CD4-positive, alpha-beta T cell treated with Interleukin-21 for 1 hour (primary cell): ENCODE results near the gene UBQLN3.

Experiments used
- DNase-seq: peaks from one replicate; pipeline ENCODE4 v3.0.0-alpha.2; 2020

Gene UBQLN3

GRCh38 chr11:5509803-5510202, at the start of gene UBQLN3:
TSS of gene UBQLN3 (minus strand) at chr11:5509957. CDS start at chr11:5509558, 399 bp downstream.
- no peak for DNase-seq

DNA sequence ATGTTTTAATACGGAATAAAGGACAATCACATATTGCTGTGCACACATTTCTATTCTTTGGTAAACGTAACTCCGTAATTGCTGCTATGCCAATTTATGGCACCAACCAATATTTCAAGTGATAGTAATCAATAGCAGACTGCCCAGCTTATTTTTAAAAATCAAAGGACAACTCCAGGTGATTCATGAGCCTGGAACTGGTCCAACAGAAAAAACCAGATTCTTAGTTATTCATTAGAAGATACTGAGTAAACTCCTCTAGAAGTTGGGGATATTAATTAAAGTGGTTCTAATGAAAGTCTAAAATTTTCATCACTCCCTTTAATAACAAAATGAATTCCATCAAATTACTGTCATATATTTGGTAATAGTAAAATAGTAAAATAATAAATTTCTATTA, 48.0 kb upstream of the UBQLN3 start:
- DNase-seq = no peak

DNA sequence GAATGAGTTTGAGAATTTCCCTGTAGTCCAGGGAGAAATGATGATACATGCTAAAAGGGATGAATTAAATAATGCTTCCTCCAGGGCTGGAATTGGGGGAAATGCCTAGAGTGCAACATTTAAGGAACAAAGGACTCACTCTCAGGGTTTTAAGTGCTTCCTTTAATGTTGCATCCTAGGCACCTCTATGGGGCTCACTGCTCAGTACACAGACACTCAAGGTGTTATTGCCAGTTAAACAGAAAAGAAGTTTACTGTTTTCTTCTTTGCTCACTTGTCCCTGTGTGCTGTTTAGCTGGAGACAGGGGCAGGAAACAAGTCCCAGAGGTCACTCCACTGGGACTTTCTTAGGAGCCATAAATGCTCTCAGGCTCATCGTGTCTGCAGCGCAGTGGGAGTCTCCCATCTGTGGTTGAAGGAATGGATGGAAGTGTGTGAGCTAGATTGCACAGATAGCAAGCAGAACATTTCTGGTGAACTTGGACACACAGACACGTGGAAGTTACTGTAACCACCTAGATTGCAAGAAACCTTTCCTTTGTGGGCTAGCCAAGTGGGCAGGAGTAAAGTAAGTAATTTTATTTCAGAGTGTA, 46.9 kb upstream of the UBQLN3 start:
- DNase-seq = no peak

DNA sequence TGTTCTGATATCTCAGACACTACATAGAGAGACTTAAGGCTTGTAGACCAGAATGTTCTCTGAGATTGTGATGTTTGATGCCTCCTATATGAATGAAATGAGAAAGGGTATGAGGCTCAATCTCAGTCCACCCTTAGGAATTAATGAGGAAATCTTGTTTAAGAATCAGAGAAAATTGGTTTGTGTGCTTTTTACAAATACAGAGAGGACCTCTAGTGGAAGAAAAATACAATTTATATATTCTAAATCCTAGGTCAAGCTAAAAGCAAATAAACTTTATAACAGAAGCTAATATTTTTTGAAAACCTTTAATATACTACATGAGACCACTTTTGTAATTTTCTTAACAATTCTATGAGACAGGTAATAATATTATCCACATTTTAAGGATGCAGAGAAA, 43.6 kb upstream of the UBQLN3 start:
- DNase-seq = no peak

- no peak for DNase-seq
These were observed 40.8 kb upstream of the UBQLN3 start for GRCh38 chr11:5550440-5551095.

GRCh38 chr11:5548440-5548839, 38.7 kb upstream of the UBQLN3 start, which contains the start of gene OR52H1:
TSS of gene OR52H1 (minus strand) at chr11:5548540. CDS start at chr11:5545505, 3,035 bp downstream.
- no peak for DNase-seq

DNA sequence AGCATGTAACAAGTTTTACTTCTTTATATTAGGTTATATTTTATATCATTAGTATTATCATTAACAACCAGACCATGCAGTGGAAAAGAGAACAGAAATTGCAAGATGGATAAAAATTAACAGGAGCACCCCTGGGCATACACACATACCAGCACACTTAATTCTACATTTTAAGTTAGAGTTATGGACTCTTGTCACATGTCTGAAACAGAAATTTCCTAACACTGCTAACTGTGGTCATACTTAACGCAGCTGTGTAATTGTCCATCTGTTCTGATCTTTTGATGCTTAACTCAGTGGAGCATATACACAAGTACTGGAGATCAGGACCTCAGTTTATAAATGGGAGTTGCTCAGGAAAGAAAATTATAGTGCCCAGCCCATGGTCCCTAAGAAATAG, 38.2 kb upstream of the UBQLN3 start:
- DNase-seq = no peak

DNA sequence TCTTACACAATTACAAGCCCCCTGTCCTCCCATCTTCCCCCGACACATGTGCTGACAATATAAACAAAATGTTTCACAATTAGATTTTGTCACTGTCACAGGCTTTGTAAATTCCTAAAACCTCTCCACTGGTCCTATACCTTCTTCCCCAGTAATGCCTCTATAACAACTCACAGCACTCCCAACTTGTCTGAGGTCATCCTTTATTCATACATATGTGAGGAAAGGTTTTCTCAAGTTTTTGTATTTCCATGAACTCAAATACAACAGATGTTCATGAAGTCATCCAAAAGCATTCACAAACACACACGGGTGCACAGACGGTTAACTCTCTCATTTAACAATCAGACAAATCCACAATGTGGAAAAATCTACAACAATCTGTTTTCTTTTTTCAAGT, 36.7 kb upstream of the UBQLN3 start:
- no peak for DNase-seq

DNA sequence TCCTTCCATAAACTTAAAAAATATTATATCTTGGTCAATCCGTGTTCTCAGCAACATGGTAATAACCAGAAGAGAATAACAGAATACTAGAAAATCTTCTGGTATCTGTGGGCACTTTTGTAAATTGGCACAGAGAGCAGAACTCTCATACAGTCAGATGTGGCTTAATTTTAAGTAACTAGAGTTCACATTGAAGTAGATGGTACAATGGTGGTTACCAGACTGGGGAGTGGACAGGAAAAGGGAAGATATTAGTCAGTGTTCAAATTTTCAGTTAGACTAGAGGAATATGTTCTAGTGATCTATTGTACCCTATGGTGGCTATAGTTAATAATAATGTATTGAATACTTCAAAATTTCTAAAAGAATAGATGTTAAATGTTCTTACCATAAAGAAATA, 31.7 kb upstream of the UBQLN3 start:
- DNase-seq = no peak

DNA sequence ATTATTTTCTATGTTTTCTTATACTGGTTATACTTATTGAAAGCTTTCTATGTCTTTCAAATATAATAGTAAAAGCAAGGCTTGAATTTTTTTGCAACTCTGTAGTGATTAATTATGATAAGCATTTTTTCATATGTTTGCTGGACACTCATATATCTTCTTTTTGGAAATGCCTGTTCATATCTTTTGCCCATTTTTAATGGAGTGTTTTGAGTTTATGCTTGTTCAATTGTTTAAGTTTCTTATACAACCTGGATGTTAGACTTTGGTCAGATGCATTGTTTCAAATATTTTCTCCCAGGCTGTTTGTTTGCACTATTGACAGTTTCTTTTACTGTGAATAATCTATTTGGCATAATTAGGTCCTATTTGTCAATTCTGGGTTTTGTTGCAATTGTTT, 26.7 kb upstream of the UBQLN3 start:
- no peak for DNase-seq

GRCh38 chr11:5534046-5534445, 24.3 kb upstream of the UBQLN3 start:
- no peak for DNase-seq

DNA sequence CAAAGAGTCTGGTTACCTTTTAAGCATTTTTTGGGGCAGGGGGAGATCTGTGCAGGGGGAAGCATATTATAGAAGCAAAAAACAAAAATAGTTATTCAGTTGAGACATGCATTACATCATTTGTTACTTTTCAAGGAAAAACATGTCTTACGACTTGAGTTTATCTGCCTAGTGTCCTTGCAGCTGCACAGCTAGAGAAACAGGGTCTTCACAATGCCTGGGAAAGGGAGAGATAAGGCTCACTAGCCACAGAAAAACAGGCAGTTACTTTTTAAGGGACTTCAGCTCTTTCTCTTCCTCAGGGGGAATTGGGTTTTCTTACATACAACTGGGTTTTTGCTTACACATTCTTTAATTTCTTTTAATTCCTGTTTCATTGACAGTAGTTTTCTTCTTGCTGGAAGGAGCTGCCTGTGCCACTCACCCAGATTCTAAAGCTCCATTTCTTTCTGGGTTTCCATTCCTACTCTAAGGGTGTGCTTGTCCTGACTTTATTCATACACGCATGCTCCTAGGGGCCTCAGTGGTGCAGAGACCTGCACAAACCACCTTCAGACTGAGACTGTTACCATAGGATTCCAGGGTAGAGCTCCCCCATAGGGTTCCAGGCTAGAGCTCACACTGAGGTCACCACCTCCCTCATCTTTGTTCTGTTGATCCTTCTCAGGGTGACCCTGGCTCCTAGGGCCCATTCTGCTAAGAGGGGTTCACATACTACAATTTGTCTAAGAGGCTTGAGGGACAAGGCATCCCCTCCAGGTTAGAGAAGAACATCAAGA, 21.5 kb upstream of the UBQLN3 start:
- DNase-seq = no peak

DNA sequence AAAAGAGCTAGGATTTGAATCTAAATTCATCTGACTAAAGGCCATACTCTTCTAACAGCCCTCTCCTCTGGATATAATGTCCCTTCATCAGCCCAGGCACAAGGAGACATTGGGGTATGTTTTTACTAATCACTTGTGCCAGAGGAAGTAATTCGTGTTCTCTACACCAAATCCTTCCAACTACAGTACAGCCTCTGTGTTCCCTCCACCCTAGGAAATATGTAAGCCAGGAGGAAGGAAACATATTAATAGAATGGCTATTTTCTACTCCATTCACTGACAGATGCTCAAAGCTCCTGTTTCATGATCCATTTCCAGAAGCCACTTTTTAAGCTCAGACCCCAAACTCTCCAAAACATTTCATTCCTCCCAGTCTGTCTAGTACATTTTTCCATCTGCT, 18.7 kb upstream of the UBQLN3 start:
- DNase-seq = no peak

GRCh38 chr11:5527716-5528115, 18.0 kb upstream of the UBQLN3 start:
- no peak for DNase-seq

GRCh38 chr11:5524756-5525155, 15.0 kb upstream of the UBQLN3 start:
- DNase-seq = no peak

DNA sequence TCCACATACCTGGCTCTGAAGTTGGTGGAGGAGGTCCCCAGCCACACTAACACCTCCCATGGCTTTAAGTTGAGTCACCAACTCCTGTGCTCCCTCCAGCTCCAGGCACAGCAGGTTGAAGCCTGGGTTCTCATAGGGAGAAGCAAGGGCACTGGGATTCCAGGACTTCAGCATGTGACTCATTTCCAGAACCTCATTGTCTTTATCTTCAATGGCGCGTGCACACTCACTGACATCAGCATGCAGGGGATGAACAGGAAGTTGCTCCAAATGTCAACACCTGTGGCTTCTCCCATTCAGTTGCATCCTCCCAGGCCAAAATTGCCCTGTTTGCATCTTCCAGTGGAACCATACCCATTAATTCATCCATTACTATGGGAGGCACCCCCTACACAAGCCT, 12.6 kb upstream of the UBQLN3 start:
- no peak for DNase-seq

GRCh38 chr11:5521540-5521939, 11.8 kb upstream of the UBQLN3 start:
- DNase-seq = no peak

GRCh38 chr11:5516599-5516998, 6.8 kb upstream of the UBQLN3 start, which contains the start of gene UBQLNL:
TSS of gene UBQLNL (minus strand) at chr11:5516699. CDS start at chr11:5516441, 258 bp downstream.
- DNase-seq = no peak

DNA sequence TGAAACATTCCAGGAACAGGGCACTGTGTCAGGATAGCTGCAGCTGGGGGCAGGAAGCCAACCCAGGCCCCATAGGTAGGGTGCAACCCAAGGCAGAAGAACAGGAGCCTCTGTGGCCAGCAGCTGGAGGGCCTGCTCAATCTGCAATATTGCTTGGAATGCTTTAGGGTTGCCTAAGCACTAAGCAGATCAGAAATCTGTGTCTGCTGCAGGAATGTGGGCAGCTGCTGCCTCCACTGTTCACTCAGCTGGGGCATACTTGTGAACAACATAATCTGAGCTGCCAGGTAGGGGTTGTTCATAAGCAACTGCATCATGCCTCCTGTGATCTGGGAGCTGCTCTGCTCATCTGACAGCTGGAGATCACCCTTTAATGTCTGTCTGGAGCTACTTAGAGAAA, 5.1 kb upstream of the UBQLN3 start:
- no peak for DNase-seq

DNA sequence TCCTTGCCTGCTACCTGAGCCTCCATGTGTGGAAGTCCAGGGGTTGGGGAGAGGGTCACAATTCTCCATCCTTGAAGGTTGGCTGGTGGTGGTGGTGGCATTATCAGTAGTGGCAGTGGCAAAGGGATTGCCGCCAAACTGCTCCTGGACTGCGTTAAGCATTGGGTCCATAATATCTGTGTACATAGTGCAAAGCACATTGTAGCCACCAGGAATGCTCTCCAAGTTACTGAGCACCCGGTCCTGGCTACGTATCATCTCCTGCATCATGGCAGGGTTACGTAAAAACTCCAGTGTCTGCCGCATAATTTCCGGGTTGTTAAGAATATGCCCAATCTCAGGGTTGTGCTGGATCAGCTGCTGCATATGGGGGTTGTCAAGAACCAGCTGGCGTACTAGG, 1.2 kb downstream of the UBQLN3 start:
- no peak for DNase-seq

DNA sequence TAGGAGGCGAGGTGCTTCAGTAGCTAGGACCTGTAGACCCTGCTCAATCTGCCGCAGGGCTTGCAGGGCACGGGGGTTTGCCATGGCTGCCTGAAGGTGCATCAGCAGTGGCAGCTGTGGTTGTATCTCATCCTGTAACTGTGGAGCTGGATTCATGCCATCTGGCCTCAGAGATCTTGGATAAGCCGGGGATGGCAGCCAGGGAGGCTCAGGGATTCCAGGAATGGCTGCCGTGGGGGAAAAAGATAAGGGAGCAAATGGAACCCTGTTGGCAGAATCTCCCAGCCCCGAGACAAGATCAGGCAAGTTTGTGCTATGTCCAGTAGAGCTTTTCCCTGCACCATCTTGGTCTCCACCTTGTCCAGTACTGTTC, 1.8 kb downstream of the UBQLN3 start:
- DNase-seq = no peak

GRCh38 chr11:5507177-5507932, 2.4 kb downstream of the UBQLN3 start:
- DNase-seq = no peak

- no peak for DNase-seq
These were observed 4.3 kb downstream of the UBQLN3 start for GRCh38 chr11:5505363-5506048.
